Stimulated activated CD4-positive, alpha-beta T cell treated with anti-CD3 and anti-CD28 coated beads, Interleukin-1b, Interleukin-23, amount 100 ng/mL, for 4 hours (primary cell): ENCODE results near the gene KNCN.

ENCODE experiments used
- DNase-seq, 2 donors: peaks; one replicate each; pipeline ENCODE4 v3.0.0-alpha.2; 2020; ENCODE audit warnings: low read depth in 2 of 2

The KNCN gene

DNA sequence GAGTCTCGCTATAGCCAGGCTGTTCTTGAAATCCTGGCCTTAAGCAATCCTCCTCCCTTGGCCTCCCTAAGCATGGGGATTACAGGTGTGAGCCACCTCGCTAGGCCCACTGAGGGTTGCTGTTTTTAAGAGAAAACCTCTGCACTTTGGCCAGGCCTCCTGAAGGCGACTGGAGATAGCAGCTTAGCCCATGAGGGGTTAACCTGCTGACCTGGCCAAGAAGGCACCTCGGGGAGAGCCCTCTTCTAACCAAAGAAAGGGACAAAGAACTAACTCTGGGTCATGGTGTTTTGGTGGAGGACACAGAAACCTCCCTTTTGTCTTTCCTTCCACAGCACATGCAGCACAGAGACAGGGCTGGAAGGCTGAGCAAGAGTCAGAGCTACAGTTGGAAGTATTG lies 17.7 kb upstream of the KNCN start:
- no peak for DNase-seq

DNA sequence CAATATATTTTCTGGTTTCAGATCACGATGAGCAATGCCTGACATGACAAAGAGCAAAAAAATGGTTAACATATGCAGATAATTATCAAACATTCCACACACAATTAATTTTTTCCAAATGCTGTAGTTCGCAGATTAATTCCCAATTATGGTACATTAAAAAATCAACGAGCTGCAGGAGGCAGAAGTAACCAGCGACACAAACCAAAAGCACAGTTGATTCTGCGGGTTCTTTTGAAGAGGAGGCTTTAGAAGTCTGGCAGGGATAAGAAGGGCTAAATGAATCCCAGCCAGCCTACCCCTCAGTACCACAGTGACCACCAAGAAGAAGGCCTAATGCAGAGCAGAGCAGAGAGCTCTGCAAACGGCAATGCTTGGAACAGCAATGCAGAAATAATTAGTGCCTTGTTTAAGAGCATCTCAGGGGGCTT lies 17.0 kb upstream of the KNCN start:
- DNase-seq, result no peak

DNA sequence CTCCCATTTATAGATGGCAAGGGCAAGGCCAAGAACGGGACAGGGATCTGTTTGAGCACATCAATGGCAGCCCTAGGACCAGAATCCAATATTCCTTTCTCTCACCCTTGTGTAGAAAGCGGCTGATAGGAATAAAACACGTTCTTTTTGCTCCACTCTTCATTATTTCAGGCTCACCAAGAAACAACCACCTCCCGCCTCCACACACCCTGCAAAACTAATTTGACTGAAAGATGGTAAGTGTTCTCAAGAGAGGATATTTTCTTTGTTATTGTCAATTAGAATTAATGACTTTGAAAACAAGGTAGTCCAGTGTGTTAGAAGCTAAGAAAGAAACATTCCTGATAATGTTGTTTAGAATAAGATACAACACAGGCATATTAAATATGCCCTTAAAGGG lies 11.9 kb upstream of the KNCN start:
- DNase-seq, result no peak

DNA sequence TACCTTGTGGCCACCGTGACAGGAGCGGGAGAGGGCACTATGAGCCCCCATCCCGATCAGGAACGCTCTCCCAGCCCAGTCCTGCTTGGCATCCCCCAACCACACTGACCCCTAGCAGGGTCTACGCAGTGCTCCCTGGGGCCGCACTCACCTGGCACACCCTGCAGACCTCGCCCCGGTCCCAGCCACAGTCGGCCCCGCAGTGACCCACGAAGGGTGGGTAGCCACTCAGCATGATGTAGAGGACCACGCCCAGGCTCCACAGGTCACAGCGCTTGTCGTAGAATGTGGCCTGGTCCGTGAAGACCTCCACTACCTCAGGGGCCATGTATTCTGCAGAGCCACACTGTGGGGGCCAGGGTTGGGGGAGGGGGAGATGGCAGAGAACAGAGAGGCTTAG lies 11.1 kb upstream of the KNCN start:
- no peak for DNase-seq

- DNase-seq, result no peak
Measured at GRCh38 chr1:46558966-46559365, 7.5 kb upstream of the KNCN start.

DNA sequence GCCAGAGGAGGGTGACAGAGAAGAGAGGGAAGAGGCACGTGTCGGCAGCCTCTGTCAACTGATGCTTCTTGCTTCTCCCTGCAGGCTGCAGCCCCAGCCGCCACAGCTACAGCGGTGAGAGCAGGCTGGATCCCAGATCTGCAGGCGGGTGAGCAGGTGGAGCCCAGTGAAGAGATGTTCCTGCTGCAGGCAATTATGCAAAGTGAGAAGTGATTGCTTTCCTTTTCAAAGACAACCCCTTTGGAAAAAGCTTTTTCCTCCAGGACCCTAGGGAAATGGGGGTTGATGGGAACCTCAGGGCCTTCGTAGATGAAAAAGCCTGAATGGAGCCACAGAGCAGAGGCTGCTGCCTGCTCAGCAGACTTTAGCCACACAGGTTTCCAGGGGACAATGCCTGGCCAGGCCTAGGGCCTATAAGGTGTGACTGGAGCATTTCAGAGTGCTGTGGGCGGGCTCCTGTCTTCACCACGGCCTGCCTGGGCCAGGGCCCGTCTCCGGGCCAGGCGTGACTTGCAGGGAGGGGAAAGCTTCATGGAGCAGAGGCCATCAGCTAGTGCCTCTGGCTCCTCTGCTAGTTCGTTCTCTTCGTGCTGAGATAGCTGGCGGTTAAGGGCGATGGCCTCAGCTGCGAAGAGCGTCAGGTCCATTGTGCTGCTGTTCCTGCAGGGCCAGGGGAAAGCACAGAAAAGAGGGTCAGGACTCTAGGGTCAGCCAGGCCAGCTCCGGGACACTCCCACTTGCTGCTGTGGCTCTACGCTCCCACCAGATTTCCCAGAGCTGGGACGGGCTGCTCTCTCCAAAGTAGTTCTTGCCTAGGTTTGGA lies 6.9 kb upstream of the KNCN start:
- no peak for DNase-seq

DNA sequence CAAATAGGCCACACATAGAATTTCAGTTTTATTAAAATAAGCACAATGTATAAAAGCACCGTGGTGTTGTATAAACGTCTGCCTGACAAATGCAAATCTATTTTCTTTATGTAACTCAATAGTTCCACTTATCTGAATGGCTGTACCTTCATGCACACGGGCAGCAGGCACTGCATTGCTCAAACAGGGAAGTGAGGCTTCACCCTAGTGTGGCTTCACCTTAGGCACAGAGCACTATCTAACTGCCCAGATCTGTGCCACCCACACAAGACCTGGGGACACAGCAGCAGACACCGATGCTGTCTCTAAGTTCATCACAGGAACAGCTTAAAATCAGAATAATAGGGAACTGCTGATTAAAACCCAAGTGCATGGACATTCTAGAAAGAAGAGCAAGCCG lies 6.0 kb upstream of the KNCN start:
- DNase-seq, result no peak

- no peak for DNase-seq
Measured at GRCh38 chr1:46556822-46557221, 5.4 kb upstream of the KNCN start.

- no peak for DNase-seq
Measured at GRCh38 chr1:46555826-46556619, 4.6 kb upstream of the KNCN start.

GRCh38 chr1:46554597-46555381 lies 3.3 kb upstream of the KNCN start:
- DNase-seq, result no peak

DNA sequence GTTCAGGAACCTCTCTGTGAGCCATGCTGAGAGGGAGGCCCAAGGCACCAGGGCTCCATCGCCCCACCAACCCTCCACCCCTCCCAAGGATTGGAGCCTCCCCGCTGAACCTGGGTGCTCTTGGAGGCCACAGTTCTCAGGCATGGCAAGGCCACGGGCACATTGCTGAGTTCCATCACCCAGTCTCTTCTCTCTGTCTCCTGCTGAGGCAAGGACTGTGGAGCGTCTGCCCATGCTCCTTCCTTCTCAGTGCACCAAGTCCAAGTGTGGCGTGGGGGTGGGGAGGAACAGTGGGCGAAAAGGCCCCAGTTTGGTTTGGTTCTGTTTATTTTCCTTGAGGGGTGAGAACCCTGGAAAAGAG lies 2.8 kb upstream of the KNCN start:
- DNase-seq, result no peak

DNA sequence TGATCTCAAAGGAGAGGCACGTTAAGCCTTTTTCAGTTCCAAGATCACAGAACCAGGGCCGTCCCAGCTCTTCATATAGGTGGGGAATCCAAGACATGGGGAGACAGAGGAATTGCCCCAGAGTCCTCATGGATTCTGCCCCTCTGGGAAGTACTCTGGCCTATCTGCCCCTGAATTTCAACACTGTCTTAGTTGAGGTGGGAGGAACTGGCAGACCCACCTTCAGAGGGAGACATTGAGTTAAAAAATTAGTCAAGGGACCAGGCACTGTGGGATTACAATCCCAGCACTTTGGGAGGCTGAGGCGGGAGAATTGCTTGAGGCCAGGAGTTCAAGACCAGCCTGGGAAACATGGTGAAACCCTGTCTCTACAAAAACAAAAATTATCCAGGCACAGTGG lies 2.1 kb upstream of the KNCN start:
- DNase-seq, result no peak

DNA sequence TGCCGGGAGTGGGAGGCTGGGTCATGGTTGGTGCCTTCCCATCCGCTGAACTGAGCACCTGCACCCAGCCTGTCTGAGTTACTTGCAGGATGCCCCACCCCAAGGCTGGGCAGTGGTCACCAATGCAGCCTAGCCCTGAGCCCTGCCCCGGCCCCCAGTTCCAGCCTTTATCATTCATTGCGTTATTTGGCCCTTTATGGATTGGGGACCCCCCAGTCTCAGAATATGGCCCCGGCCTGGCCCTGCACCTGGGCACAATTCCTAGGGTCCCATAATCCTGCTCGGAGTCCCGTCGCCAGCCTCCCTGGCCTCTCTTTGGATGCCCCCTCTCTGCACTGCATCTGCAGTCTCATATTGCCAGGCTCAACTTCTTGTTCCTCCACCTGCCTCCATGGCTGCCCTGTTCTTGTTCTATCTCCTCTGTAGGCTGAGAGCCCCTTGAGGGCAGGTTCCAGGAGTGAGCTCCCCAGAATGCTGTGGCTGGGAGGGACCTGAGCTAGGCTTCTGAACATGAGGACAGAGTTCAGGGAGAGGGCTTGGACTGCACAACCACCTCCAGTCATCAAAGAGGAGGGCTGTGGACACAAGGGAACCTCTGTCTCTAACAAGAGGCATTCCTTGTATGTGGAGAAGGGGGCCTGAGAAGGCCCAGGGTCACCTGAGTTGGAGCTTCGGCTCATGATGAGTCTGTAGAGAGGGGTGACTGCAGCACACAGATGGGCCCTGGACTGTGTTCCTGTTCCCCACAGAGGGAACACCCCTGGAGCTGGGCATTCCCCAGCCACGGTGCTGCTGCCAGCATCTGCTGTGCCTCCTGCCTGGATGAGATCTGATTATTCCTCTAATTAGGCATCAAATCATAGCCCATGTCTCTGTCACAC lies 1.1 kb upstream of the KNCN start:
- no peak for DNase-seq

GRCh38 chr1:46550751-46551231 lies 656 bp downstream of the KNCN start:
- no peak for DNase-seq

DNA sequence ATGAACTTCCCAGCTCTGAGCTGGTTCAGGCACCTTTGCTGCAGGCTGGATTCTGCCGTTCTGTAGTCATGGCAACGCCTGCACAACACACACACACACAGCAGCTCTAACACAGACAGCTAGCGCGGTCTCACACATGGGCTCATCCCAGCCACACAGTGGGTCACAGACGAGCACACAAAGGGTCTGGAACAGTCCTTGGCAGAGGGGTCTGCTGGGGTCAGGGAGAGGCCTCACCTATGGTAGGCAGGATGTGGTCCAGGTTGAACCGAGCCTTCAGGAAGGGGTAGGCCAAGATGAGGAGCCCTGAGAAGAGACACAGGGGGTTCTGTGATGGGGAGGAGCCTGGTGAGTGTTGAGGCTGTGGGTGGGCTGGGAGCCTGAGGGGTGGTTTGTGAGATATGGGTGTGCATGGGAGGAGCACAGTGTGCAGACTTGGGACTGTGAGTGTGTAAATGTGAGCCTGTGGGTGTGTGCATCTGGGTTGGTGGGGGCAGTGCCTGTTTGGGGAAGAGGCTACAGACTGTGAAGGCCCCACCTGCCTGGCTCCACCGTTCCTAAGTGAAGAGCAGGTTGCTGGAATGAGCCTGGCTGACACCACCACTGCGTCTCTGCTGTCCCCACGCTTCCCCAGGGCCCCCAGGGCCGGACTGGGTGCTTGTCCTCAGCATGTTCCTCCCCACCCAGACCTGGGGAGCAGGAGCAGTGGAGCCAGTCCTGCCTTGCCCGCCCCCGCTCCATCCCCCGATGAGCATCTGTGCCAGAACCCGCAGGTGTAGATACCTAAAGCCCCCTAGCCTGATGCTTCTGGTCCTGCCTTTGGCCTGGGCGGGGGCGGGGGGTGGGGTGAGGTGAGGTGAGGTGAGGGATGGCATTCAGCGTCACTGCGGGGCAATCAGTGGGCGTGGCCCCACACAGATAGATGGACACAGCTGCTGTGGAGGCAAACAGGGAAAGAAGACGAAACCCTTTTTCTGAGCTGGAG lies 1.5 kb downstream of the KNCN start:
- no peak for DNase-seq

- DNase-seq, result no peak
Measured at GRCh38 chr1:46547481-46548383, 3.7 kb downstream of the KNCN start.

GRCh38 chr1:46546210-46546609 lies 5.2 kb downstream of the KNCN start:
- no peak for DNase-seq

DNA sequence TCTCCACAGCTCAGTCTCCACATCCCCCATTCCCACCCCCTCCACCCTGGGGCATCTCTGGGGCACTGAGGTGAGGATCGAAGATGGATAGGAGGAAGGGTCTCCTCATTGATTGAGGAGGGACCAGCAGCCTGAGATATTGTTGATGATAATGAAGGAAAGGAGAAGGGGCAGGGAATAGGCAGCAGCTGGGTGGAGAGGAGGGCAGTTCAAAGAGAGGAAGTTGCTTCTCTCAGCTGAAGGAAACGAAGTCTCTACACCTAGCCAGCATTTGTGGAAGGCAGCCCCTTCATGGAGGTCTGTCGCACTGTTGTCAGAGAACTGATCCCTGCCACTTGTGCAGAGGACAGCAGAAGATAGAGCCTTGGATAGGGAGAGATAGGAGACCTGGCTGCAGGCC lies 5.7 kb downstream of the KNCN start:
- DNase-seq, result no peak
